KMS-11 (cell line): Measurements from ENCODE around the gene ANLN.

ENCODE experiments used
- H2AFZ ChIP-seq: fragments of 200-600 bp; sonication (generic); 2 replicates; pipeline ENCODE4 v1.6.1; 2016; ENCODE audit warnings: antibody characterized with exemption, mixed run types, low read depth
- H3K27ac ChIP-seq: fragments of 200-600 bp; sonication (generic); 2 replicates; pipeline ENCODE4 v1.6.1; 2016; ENCODE audit warnings: mild to moderate bottlenecking, mixed run types
- H3K27me3 ChIP-seq: fragments of 200-600 bp; sonication (generic); 2 replicates; pipeline ENCODE4 v1.6.1; 2017; ENCODE audit warnings: mild to moderate bottlenecking, low read depth, mixed run types, moderate library complexity; ENCODE audit not compliant: insufficient read depth
- H3K36me3 ChIP-seq: fragments of 200-600 bp; sonication (generic); 2 replicates; pipeline ENCODE4 v1.6.1; 2017; ENCODE audit warnings: mild to moderate bottlenecking, mixed run types; ENCODE audit not compliant: insufficient read depth
- H3K4me1 ChIP-seq: fragments of 200-600 bp; sonication (generic); 2 replicates; pipeline ENCODE4 v1.6.1; 2016; ENCODE audit warnings: mild to moderate bottlenecking, low read depth, mixed run types; ENCODE audit not compliant: poor library complexity, severe bottlenecking
- H3K4me2 ChIP-seq: fragments of 200-600 bp; sonication (generic); 2 replicates; pipeline ENCODE4 v1.7.0; 2016; ENCODE audit warnings: mild to moderate bottlenecking, mixed run types
- H3K4me3 ChIP-seq: fragments of 200-600 bp; sonication (generic); IDR thresholded peaks from 2 replicates; pipeline ENCODE4 v1.6.1; 2017; ENCODE audit warnings: low read depth, low read length, mixed read lengths; ENCODE audit not compliant: insufficient read depth
- H3K79me2 ChIP-seq: fragments of 200-600 bp; sonication (generic); 2 replicates; pipeline ENCODE4 v1.6.1; 2016; ENCODE audit warnings: low read depth, mixed run types; ENCODE audit not compliant: insufficient read depth
- H3K9ac ChIP-seq: fragments of 200-600 bp; sonication (generic); 2 replicates; pipeline ENCODE4 v1.6.1; 2016; ENCODE audit warnings: mild to moderate bottlenecking, mixed run types
- H4K20me1 ChIP-seq: fragments of 200-600 bp; sonication (generic); 2 replicates; pipeline ENCODE4 v1.6.1; 2016; ENCODE audit warnings: mild to moderate bottlenecking, mixed run types; ENCODE audit not compliant: insufficient read depth
- CTCF ChIP-seq: fragments of 200-600 bp; sonication (generic); conservative IDR thresholded peaks from 2 replicates; pipeline ENCODE4 v1.6.1; 2017; ENCODE audit warnings: low read depth, mild to moderate bottlenecking, antibody characterized with exemption, low read length, moderate library complexity, mixed read lengths

ANLN gene

GRCh38 chr7:36441344-36442022, 51.8 kb downstream of the ANLN start:
- H4K20me1 ChIP-seq = no peaks in the 10 kb centered on the region
- no peak overlapping the region for H3K4me2 ChIP-seq
- no peak overlapping the region for H2AFZ ChIP-seq
- no peaks in the 10 kb centered on the region for H3K27me3 ChIP-seq
- no peaks in the 10 kb centered on the region for H3K79me2 ChIP-seq
- no peak overlapping the region for H3K9ac ChIP-seq
- H3K4me1 ChIP-seq = no peaks in the 10 kb centered on the region
- no peak; the same call in 1 of the 2 replicates for TF ChIP-seq CTCF
- no peak overlapping the region for H3K4me3 ChIP-seq
- H3K27ac ChIP-seq = no peak overlapping the region
- peaks cover 5% of the 10 kb centered on the region; the same call in 1 of the 2 replicates for H3K36me3 ChIP-seq

- TF ChIP-seq CTCF = no peak
- H2AFZ ChIP-seq = no peak overlapping the region
- H3K4me3 ChIP-seq = no peak overlapping the region
- H3K27ac ChIP-seq = no peak overlapping the region
- no peaks in the 10 kb centered on the region for H3K4me1 ChIP-seq
- H4K20me1 ChIP-seq = no peaks in the 10 kb centered on the region
- H3K9ac ChIP-seq = no peak overlapping the region
- no peaks in the 10 kb centered on the region for H3K79me2 ChIP-seq
- H3K36me3 ChIP-seq = peaks cover 6% of the 10 kb centered on the region; the same call in 1 of the 2 replicates
- H3K4me2 ChIP-seq = no peak overlapping the region
- no peaks in the 10 kb centered on the region for H3K27me3 ChIP-seq
Observed at GRCh38 chr7:36448781-36449379, 59.2 kb downstream of the ANLN start.

- TF ChIP-seq CTCF = no peak
- H3K9ac ChIP-seq = no peak overlapping the region
- no peak overlapping the region for H3K4me2 ChIP-seq
- no peaks in the 10 kb centered on the region for H3K27me3 ChIP-seq
- H2AFZ ChIP-seq = no peak overlapping the region
- H3K79me2 ChIP-seq = no peaks in the 10 kb centered on the region
- H3K36me3 ChIP-seq = peaks cover 9% of the 10 kb centered on the region; the same call in 1 of the 2 replicates
- H3K27ac ChIP-seq = no peak overlapping the region
- H3K4me1 ChIP-seq = no peaks in the 10 kb centered on the region
- H4K20me1 ChIP-seq = no peaks in the 10 kb centered on the region
- no peak overlapping the region for H3K4me3 ChIP-seq
Observed at GRCh38 chr7:36449685-36450084, 60.0 kb downstream of the ANLN start.

- Histone ChIP-seq H3K27me3 (no peaks in the 10 kb centered on the region), H3K9ac (no peak overlapping the region), H2AFZ (no peak overlapping the region), H3K27ac (no peak overlapping the region), H3K4me3 (no peak overlapping the region), H3K4me2 (no peak overlapping the region), H4K20me1 (no peaks in the 10 kb centered on the region), H3K79me2 (no peaks in the 10 kb centered on the region), H3K4me1 (peaks cover 16% of the 10 kb centered on the region), H3K36me3 (peaks cover 10% of the 10 kb centered on the region; the same call in 1 of the 2 replicates)
- TF ChIP-seq CTCF = no peak
Observed at GRCh38 chr7:36453769-36454168, 64.1 kb downstream of the ANLN start.
